Suprapubic skin (tissue), 4 donors: ENCODE data around the gene SYNGR3. TPM values are rescaled to one million over a fixed set of nuclear protein-coding genes. Genes with fewer than 3 reads are reported as not detected.
"Not testable (repeated sequence)": the region's sequence is repeated elsewhere in the genome, so short reads cannot be mapped to it uniquely, and the experiment has no call there.

Source experiments
- DNase-seq, 2 donors: peaks; one replicate each; pipeline ENCODE4 v3.0.0-alpha.2; 2019; ENCODE audit warnings: low spot score in 2 of 2
- H3K27ac ChIP-seq: fragments of 200-600 bp; sonication (generic); one replicate; pipeline ENCODE4 v1.5.1; 2019
- H3K27me3 ChIP-seq: fragments of 200-600 bp; sonication (generic); one replicate; pipeline ENCODE4 v1.5.1; 2019
- H3K36me3 ChIP-seq: fragments of 200-600 bp; sonication (generic); one replicate; pipeline ENCODE4 v1.5.1; 2019
- H3K4me1 ChIP-seq: fragments of 200-600 bp; sonication (generic); one replicate; pipeline ENCODE4 v1.5.1; 2019
- H3K4me3 ChIP-seq: fragments of 200-600 bp; sonication (generic); one replicate; pipeline ENCODE4 v1.5.1; 2019; ENCODE audit warnings: mild to moderate bottlenecking
- H3K9me3 ChIP-seq: fragments of 200-600 bp; sonication (generic); one replicate; pipeline ENCODE4 v1.5.1; 2019
- EP300 ChIP-seq: sonication (generic); formaldehyde crosslinking; IDR thresholded peaks from one replicate; pipeline ENCODE4 v1.6.1; 2017; ENCODE audit warnings: antibody characterized with exemption
- POLR2A ChIP-seq, 2 donors: fragments of 450-650 bp; IDR thresholded peaks; one replicate each; pipeline ENCODE4 v1.6.1; 2017; ENCODE audit warnings: antibody characterized with exemption in 2 of 2, mild to moderate bottlenecking in 2 of 2, moderate library complexity in 2 of 2
- POLR2AphosphoS5 ChIP-seq, 3 donors: sonication (generic); formaldehyde crosslinking; IDR thresholded peaks; one replicate each; pipeline ENCODE4 v1.6.1; 2017; ENCODE audit warnings: antibody characterized with exemption in 3 of 3
- WGBS: methylation state at CpG from one replicate; pipeline ENCODE4 v1.1.5; 2018; 5-methylcytosine and 5-hydroxymethylcytosine counted together
- total RNA-seq, 4 donors: library from RNA; depleted of rRNA; stranded (reverse); fragments of >200 nt; gene quantifications; one replicate each; pipeline ENCODE4 v1.1.0, GENCODE V29; 2016
- TF ChIP-seq, protein P1 (sequence below), 2 donors: fragments of 200-600 bp in 1 of 2; fragments of 450-650 bp in 1 of 2; sonication (generic) in 1 of 2; IDR thresholded peaks; one replicate each; pipeline ENCODE4 v1.5.1; 2016 to 2019; ENCODE audit warnings: antibody characterized with exemption in 2 of 2, mild to moderate bottlenecking in 1 of 2, moderate library complexity in 1 of 2

SYNGR3 gene
- total RNA-seq, 4 donors from 2014 or later: 0.42 to 1.7 (median 0.60) TPM; not detected in 1

DNA sequence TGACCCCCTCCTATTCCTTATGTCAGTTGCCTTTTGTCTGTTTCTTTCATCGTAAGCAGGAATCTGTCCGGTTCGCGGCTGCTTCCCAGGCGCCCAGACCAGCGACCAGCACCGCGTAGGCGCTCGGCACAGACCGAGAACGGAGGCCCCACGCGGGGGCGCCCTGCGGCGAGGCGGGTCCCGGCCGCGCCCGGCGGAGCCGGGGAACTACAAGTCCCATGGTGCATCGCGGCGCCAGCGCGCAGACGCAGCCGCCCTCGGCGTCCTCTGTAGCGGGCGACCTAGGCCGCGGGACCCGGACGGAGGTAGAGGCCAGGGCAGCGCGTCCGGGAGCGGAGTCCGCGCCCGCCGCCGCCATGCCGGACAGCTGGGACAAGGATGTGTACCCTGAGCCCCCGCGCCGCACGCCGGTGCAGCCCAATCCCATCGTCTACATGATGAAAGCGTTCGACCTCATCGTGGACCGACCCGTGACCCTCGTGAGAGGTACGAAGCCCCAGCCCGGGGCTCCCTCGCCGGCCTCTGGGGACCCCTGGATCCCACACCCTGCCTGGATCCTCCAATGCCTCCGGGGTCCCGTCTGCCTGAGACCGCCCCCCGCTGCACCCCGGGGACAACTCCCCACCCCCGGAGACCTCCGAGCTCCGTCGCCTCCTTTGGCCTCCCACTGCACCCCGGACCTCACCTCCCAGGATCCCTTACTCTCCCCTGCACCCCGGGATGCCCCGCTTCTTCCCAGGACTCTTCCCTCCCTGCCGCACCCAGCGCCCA lies 30.3 kb upstream of the SYNGR3 start, which contains the start of gene NDUFB10:
Gene NDUFB10 (plus strand): TSS at position 270 of the 771 bp plus-strand sequence. CDS start 87 bp downstream, at position 357.
- WGBS: under 1% methylated on average over 45 of the region's 79 CpGs
- DNase-seq: peak; percentile 92 to 95

DNA sequence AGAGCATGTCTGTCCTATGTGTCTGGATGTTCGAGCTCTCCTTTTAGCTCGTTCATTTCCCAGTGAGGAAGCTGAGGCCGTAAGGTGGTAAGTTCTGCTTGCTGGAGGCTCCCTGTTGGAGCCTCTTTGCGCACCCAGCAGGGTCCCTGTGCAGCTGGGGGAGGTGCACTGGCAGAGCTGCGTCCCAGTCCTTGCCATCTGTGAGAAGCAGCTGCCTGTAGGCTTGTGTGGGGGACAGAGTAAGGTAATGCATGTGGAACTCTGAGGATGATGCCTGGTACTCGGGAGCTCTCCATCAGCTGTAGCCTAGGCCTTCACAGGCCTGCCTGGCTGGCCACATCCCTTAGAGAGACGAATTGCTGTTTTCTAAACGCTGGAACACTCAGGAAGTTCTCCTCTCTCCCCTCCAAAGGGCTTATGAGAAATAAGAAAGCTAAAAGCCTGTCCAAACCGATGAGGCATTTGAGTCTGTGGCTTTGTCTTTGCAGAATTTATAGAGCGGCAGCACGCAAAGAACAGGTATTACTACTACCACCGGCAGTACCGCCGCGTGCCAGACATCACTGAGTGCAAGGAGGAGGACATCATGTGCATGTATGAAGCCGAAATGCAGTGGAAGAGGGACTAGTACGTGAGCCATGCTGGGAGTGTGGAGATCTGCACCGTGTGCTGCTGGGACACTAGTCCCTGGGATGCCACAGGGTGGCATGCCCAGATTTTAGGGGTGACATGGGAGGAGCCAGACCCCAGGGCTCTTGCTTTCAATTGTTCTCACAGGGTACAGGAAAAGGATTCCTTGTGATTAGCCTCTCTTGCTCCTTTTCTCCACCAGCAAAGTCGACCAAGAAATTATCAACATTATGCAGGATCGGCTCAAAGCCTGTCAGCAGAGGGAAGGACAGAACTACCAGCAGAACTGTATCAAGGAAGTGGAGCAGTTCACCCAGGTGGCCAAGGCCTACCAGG lies 28.8 kb upstream of the SYNGR3 start:
- DNase-seq: no peak
- 43% methylated on average over 17 of the region's 20 CpGs for WGBS
- no peaks in the 10 kb centered on the region for H3K9me3 ChIP-seq
- no peak for TF ChIP-seq POLR2AphosphoS5 (IDR thresholded peaks at IDR 0.05)
- no peak for TF ChIP-seq EP300
- TF ChIP-seq, protein P1, sequence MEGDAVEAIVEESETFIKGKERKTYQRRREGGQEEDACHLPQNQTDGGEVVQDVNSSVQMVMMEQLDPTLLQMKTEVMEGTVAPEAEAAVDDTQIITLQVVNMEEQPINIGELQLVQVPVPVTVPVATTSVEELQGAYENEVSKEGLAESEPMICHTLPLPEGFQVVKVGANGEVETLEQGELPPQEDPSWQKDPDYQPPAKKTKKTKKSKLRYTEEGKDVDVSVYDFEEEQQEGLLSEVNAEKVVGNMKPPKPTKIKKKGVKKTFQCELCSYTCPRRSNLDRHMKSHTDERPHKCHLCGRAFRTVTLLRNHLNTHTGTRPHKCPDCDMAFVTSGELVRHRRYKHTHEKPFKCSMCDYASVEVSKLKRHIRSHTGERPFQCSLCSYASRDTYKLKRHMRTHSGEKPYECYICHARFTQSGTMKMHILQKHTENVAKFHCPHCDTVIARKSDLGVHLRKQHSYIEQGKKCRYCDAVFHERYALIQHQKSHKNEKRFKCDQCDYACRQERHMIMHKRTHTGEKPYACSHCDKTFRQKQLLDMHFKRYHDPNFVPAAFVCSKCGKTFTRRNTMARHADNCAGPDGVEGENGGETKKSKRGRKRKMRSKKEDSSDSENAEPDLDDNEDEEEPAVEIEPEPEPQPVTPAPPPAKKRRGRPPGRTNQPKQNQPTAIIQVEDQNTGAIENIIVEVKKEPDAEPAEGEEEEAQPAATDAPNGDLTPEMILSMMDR (IDR thresholded peaks at IDR 0.05): no peak
- no peak for TF ChIP-seq POLR2A (IDR thresholded peaks at IDR 0.05)
- H3K36me3 ChIP-seq: peaks cover 23% of the 10 kb centered on the region
- no peak overlapping the region for H3K27ac ChIP-seq
- peak overlapping the region; percentile 70 for H3K4me3 ChIP-seq
- peaks cover 50% of the 10 kb centered on the region for H3K4me1 ChIP-seq
- H3K27me3 ChIP-seq: no peaks in the 10 kb centered on the region

More for the DNA sequence above, 30.3 kb upstream of the SYNGR3 start, which contains the start of gene NDUFB10:
- Histone ChIP-seq H3K27ac (peak within 1 kb of the TSS; percentile 79), H3K9me3 (no peaks in the 10 kb centered on the region), H3K4me3 (peak within 1 kb of the TSS; percentile 70), H3K4me1 (peaks cover 41% of the 10 kb centered on the region), H3K36me3 (peaks cover 23% of the 10 kb centered on the region), H3K27me3 (no peaks in the 10 kb centered on the region)
- TF ChIP-seq POLR2AphosphoS5 (IDR thresholded peaks at IDR 0.05) (peak in 1 of 3 donors; percentile 48), EP300 (no peak), POLR2A (IDR thresholded peaks at IDR 0.05) (peak in 1 of 2 donors; percentile 58)
- TF ChIP-seq, protein P1 (IDR thresholded peaks at IDR 0.05): peak in 1 of 2 donors; percentile 65

DNA sequence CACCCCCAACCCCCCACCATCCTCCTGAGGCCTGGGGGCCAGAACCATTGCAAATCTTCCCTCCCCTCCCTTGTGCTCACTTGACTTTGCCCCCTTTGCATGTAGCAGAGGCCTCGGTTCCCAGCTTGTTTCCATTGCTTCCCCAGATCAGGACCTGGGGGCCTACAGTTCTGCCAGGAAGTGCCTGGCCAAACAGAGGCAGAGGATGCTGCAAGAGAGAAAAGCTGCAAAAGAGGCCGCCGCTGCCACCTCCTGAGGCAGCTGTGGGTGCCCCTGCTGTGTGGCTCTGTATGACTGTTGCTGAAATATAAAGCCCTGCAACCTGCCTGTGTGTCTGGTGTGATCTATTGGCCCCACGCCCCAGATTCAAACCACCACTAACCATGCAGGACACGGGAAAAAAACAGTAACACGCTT lies 28.1 kb upstream of the SYNGR3 start:
- H3K9me3 ChIP-seq: no peaks in the 10 kb centered on the region
- H3K27ac ChIP-seq: no peak overlapping the region
- WGBS: 63% methylated on average over 5 of the region's 6 CpGs

DNA sequence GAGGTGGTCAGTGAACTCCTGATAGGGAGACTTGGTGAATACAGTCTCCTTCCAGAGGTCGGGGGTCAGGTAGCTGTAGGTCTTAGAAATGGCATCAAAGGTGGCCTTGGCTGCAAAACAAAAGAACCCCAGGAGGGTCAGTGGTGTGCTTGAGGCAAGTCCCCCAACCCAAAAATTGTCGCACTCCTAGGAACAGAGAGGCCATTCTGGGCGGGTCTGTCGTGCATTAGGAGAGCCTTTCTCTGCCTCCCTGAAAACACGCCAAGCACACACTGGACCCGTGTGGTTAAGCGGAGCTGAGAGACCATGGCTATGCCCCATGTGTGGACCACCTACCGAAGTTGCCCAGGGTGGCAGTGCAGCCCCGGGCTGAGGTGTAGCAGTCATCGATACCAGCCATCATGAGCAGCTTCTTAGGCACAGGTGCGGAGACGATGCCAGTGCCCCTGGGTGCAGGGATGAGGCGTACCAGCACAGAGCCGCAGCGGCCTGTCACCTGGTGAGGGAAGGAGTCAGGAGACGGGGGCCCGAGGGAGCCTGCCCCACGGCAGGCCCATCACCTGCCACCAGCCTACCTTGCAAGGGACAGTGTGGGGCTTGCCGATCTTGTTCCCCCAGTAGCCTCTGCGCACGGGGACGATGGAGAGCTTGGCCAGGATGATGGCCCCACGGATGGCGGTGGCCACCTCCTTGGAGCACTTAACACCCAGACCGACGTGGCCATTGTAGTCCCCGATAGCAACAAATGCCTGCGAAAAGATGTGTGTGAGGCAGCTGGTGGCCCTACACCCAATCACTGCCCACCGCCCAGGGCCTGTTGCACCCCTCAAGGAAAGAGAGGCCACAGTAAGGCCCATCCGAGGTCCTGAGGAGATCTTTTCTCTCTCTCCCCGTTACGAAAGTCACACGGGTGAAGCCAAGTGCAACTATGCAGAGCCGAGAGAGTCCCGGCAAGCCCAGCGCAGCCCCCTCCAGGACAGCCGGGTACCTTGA lies 27.3 kb upstream of the SYNGR3 start:
- not testable (repeated sequence) for DNase-seq, H3K27me3 ChIP-seq, H3K9me3 ChIP-seq, H3K27ac ChIP-seq
- Histone ChIP-seq H3K4me1 (peaks cover 53% of the 10 kb centered on the region), H3K36me3 (peaks cover 23% of the 10 kb centered on the region), H3K4me3 (peak overlapping the region; percentile 7)
- whole genome bisulfite sequencing: 90% methylated on average over 28 of the region's 37 CpGs

More for the DNA sequence above, 28.1 kb upstream of the SYNGR3 start:
- no peaks in the 10 kb centered on the region for H3K27me3 ChIP-seq
- TF ChIP-seq EP300 (no peak), POLR2AphosphoS5 (IDR thresholded peaks at IDR 0.05) (no peak), POLR2A (IDR thresholded peaks at IDR 0.05) (no peak)
- TF ChIP-seq, protein P1 (IDR thresholded peaks at IDR 0.05): no peak
- H3K36me3 ChIP-seq: peaks cover 23% of the 10 kb centered on the region
- DNase-seq: no peak
- no peak overlapping the region for H3K4me3 ChIP-seq
- H3K4me1 ChIP-seq: peaks cover 53% of the 10 kb centered on the region
